Hematopoietic multipotent progenitor cell treated with erythropoietin and hydrocortisone succinate and interleukin-3 and kit ligand, for 8 days (in vitro differentiated cells): ENCODE measurements around the gene CSTF1.

Experiments
- DNase-seq: peaks from one replicate; pipeline ENCODE4 v3.0.0-alpha.2; 2015

Gene CSTF1

DNA sequence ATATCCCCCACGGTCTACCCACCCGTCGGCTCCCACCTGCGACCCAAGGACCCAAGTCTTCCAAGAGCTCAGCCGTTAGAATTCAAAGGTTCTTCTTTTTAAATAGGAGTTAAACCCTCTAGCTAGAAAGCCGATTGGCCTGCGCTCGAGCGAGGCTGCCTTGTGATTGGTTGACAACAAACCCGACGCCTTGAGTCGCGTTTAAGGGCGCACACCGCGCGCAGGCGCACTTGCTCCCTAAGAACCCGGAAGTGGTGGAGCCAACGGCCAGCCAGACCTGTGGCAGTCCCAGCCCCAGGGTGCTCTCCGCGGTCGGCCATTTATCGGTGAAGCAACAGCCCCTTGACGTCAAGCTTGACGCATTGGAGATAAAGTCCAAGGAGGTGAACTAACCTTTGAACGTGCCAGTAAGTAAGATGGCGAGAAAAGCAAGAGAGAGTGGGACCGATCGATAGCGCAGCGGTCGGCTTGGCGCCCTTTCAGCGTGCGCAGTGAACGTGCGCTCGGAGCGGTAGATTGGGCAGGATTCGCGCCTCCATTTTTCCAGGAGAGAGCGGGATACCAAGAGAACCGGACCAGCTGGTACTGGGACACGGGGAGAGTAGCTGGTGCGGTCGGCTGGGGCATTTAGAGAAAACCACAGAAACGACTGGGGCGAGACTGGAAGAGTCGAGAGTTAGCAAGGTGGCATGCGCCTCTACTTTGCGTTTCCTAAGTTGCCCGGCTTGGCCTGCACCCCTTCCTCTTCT, at the start of gene CSTF1, which contains the start of gene AURKA:
Gene CSTF1, plus strand, starts transcription at position 514 of the 749 bp plus-strand sequence. CDS start 2,908 bp downstream, outside the sequence.
Gene AURKA, minus strand, starts transcription at position 84 of the 749 bp plus-strand sequence. CDS start 4,018 bp downstream, outside the sequence.
- DNase-seq: peak; percentile 100

GRCh38 chr20:56342783-56343182, 49.7 kb upstream of the CSTF1 start:
- DNase-seq: no peak

DNA sequence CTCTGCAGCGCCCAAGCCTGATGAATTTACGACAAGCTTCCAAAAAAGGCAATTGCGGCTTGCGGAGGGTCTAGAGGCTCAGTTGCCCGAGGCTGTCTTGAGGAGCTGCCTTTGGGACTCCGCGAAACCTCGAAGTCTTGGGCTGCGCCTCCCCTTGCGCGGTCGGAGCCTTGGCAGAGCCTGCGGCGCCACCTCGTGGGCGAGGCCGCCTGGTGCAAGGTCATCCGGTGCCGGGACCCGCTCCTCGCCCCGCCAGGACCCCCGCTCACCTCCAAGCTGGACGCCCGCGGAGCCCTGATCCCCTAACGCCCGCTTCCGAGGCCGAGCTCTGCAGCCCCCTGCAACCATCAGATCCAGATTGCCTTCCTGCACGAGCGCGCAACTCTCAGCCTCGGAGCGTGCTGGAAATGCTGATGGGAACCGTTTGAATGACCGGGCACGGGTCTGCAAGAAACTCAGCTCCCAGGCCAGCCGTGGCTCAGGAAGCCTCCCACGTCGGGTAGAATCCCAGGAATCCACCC, 48.5 kb upstream of the CSTF1 start:
- peak; percentile 54 for DNase-seq

DNA sequence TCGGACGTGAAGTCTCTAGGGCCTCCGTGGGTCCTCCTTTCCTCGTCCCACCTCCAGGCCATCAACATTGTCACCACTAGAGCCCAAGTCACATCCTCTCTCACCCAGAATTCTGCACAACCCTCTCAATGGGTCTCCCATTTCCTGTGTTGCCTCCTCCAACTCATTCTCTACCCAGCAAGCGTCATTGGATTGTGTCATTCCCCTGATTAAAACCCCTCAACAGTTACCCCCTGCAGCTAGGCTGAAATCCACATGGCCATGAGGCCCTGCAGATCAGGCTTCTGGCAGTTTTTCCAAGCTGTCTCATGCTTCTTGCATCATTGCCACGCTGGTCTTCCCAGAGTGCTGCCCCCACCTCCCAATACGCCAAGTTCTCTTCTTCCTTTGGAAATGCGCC, 46.5 kb upstream of the CSTF1 start:
- DNase-seq: no peak

GRCh38 chr20:56347628-56348304, 44.7 kb upstream of the CSTF1 start:
- no peak for DNase-seq

GRCh38 chr20:56348305-56348693, 44.1 kb upstream of the CSTF1 start:
- DNase-seq: no peak

GRCh38 chr20:56348746-56349145, 43.7 kb upstream of the CSTF1 start:
- no peak for DNase-seq

DNA sequence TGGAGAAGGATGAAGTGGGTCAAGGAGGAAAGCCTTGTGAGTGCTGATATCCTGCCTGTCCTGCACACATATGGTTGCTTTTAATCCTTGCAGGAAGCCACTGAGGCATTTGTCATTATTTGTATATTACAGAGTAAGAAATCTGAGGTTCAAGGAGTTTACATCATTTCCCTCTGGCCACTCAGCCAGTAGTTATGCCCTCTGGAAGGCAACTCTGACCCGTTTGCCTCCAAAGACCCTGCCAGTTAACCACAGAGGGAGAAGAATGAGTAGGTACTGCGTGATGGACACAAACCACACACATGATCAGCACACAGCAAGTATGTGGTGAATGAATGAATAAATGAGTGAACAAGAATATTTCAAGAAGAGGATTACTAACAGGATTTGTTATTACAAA, 41.6 kb upstream of the CSTF1 start:
- DNase-seq: no peak

DNA sequence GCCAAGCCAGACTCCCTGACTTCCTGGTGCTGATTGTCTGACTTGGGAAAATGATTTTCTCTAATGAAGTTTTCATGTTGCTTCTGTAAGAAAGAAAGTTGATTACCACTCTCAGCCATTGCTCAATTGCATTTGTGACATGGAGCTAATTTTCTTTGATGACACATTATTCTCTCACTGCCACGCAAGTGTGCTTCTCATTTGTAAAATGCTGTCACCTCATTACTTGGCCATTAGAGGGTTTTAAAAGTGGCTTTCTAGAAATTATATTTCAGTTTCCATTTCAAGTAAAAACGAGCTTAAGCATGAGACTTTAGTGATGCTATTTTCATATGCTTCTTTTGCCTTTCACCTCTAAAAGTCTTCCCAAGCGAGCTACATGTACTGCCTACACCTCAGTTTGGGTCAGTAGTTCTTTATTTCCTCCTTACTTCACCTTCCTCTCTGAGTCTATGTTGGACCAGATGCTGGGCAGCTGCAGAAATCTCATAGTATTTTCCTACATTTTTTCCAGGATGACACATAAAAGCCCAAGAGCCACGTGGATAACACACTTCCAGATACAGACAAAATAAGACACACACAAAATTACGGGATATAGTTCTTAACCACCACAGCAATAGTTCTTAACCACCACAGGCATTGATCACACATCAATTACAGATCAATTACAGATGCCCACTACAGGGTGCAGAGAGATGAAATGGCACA, 39.9 kb upstream of the CSTF1 start:
- no peak for DNase-seq

DNA sequence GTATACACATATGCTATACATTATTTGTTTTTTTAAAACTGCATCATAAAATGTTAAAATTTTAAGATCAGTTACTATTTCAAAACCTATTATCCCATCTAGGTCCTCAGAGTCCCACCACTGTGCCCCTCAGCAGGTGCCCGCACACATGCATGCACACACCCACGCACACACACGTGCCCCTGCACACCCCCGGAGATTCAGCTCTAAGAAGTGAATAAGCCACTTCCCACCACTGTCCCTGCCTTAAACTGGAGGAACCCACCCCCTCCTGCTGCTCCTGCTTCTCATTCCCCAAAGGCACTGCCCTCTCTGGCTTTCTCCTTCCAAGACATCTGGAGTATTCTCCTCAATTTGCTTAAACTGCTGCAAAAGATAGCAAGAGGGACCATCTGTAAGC, 39.1 kb upstream of the CSTF1 start:
- DNase-seq: no peak

DNA sequence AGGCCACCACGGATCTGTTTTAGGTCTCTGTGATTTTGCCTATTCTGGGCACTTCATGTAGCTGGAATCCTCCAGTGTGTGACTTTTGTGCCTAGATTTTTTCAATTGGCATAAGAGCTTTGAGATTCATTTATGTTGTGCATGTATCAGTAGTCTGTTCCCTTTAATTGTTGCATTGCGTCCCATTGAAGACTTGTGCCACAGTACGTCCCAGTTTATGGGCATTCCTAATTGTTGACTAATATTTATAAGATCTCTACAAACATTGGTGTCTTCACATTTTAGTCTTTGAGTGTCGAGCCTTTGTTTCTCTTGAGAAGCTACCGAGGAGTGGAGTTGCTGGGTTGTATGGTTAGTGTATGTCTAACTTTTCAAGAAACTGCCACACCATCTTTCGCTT, 34.4 kb upstream of the CSTF1 start:
- DNase-seq: no peak

- DNase-seq: peak; percentile 91
Observed at GRCh38 chr20:56358600-56359211, 33.7 kb upstream of the CSTF1 start, which contains the start of gene FAM210B. Gene FAM210B (plus strand): TSS chr20:56358974. CDS start chr20:56359006, 32 bp downstream.

DNA sequence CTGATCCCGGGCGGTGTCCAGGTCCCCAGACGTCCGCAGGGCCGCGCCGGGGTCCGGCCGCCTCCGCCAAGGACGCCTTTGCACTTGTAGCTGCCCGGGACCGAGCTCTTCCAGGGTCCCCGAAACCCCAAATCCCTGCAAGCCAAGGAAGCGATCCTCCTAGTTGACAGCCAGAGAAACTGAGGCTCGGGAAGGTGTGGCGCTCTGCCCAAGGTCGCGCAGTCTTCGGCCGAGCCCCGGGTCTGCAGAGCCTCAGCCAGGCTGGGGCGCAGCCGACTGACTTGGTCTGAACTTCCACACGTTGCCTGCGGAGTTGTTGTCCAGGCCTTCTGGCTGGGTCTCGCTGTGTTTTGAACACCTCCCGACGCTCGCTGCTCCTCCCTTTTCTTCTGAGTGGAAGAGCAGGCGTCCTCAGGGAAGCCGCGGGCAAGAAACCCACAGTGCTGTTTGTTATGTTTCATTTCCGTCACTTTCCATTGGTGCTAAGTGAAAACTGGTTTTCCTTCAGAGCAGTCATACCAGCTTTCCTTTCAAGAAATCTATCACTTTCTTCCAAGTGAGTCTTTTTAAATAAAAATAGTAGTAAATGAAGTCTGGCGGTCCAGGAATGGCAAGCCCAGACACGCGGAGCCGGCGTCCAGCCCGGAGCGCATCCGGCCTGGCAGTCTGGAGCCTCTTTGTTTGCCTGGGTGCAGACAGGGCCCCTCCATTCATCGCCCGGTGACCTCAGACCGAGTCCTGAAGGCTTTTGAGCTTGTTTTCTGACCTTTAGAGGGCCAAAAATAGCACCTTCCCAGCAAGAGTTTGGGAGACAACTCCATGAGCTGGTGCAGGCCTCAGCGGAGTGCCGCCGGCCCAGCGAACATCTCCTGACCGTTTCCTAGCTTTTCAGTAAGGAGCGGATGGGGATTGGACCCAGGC, 33.0 kb upstream of the CSTF1 start:
- peak; percentile 64 for DNase-seq

GRCh38 chr20:56360133-56360907, 32.1 kb upstream of the CSTF1 start:
- DNase-seq: peak; percentile 41

- no peak for DNase-seq
Observed at GRCh38 chr20:56360908-56361205, 31.6 kb upstream of the CSTF1 start.

DNA sequence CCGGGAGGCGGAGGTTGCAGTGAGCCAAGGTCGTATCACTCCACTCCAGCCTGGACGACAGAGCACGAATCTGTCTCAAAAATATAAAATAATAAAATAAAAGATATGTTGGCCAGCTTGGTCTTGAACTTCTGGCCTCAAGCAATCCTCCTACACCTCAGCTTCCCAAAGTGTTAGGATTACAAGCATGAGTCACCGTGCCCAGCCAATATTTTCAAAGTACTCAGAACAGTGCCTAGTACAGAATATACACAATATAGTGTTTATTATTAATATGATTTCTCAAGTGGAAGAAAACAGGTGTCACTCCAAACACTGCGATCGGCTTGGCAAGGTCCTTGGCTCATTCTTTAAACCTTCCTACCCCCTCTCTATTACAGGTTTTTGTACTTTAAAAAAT, 30.5 kb upstream of the CSTF1 start:
- no peak for DNase-seq

- peak; percentile 99 for DNase-seq
Observed at GRCh38 chr20:56362833-56363413, 29.5 kb upstream of the CSTF1 start.

GRCh38 chr20:56363491-56363890, 29.0 kb upstream of the CSTF1 start:
- no peak for DNase-seq

- DNase-seq: no peak
Observed at GRCh38 chr20:56368351-56369134, 23.9 kb upstream of the CSTF1 start.

DNA sequence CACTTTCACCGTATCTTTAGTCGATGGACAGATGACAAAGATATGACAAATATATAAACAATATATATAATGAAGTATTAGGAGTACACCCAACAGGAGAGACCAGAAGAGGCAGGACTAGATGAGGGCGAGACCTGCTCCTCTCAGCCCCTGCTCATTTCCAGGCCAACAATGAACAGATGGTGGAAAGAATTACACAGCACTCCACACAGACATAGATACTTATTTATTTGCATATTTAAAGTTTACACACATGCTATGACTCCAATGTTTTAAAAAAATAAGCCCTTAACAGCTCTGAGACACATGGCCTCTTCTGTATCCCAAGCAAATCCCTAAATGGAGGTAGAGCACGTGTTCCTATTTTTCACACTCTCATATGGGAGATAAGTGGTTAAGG, 23.3 kb upstream of the CSTF1 start:
- DNase-seq: no peak
